Activated naive CD8-positive, alpha-beta T cell treated with anti-CD3 and anti-CD28 coated beads, Interleukin-2, amount 50 U/mL, for 24 hours (primary cell): ENCODE results near the gene EFHD2.
"Not testable (repeated sequence)": the region's sequence is repeated elsewhere in the genome, so short reads cannot be mapped to it uniquely, and the experiment has no call there.

Source experiments
- ATAC-seq: fragments of 150-1000 bp; cut with Tn5 transposase; one replicate; pipeline ENCODE4 v1.10.0; 2021
- DNase-seq: peaks from one replicate; pipeline ENCODE4 v3.0.0; 2021
- H3K27ac Mint-ChIP-seq: one replicate; pipeline ENCODE4 v1.8.0; 2021; ENCODE audit warnings: mild to moderate bottlenecking, mixed read lengths
- H3K27me3 Mint-ChIP-seq: one replicate; pipeline ENCODE4 v1.8.0; 2021; ENCODE audit warnings: mixed read lengths
- H3K36me3 Mint-ChIP-seq: one replicate; pipeline ENCODE4 v1.8.0; 2021; ENCODE audit warnings: low read depth, mixed read lengths
- H3K4me1 Mint-ChIP-seq: one replicate; pipeline ENCODE4 v1.8.0; 2021; ENCODE audit warnings: mixed read lengths
- H3K4me3 Mint-ChIP-seq: one replicate; pipeline ENCODE4 v1.8.0; 2021; ENCODE audit warnings: mild to moderate bottlenecking, moderate library complexity, mixed read lengths
- H3K9me3 Mint-ChIP-seq: one replicate; pipeline ENCODE4 v1.8.0; 2021; ENCODE audit warnings: mixed read lengths

Gene EFHD2

GRCh38 chr1:15456313-15456954 is 46.7 kb downstream of the EFHD2 start, which contains the start of gene CELA2A:
CELA2A (plus strand) TSS chr1:15456732; CDS start chr1:15456754, 22 bp downstream.
- no peak for DNase-seq
- no peaks in the 10 kb centered on the region for H3K9me3 Mint-ChIP-seq
- H3K4me3 Mint-ChIP-seq: no peak within 1 kb of the TSS
- no peak within 1 kb of the TSS for H3K27ac Mint-ChIP-seq
- H3K36me3 Mint-ChIP-seq: no peaks in the 10 kb centered on the region
- ATAC-seq: no peak
- H3K27me3 Mint-ChIP-seq: peaks cover 2% of the 10 kb centered on the region
- H3K4me1 Mint-ChIP-seq: no peaks in the 10 kb centered on the region

GRCh38 chr1:15457585-15457984 is 47.9 kb downstream of the EFHD2 start:
- no peak overlapping the region for H3K27ac Mint-ChIP-seq
- ATAC-seq (no peak), DNase-seq (no peak)
- no peaks in the 10 kb centered on the region for H3K36me3 Mint-ChIP-seq
- no peaks in the 10 kb centered on the region for H3K4me1 Mint-ChIP-seq
- no peaks in the 10 kb centered on the region for H3K9me3 Mint-ChIP-seq
- H3K4me3 Mint-ChIP-seq: no peak overlapping the region
- peaks cover 2% of the 10 kb centered on the region for H3K27me3 Mint-ChIP-seq

GRCh38 chr1:15458388-15458787 is 48.7 kb downstream of the EFHD2 start:
- not testable (repeated sequence) for H3K4me1 Mint-ChIP-seq, DNase-seq, H3K27ac Mint-ChIP-seq, H3K36me3 Mint-ChIP-seq, H3K4me3 Mint-ChIP-seq, H3K27me3 Mint-ChIP-seq, ATAC-seq, H3K9me3 Mint-ChIP-seq

- Mint-ChIP-seq H3K27me3 (peaks cover 2% of the 10 kb centered on the region), H3K36me3 (no peaks in the 10 kb centered on the region), H3K9me3 (no peaks in the 10 kb centered on the region), H3K4me1 (no peaks in the 10 kb centered on the region), H3K27ac (no peak overlapping the region), H3K4me3 (no peak overlapping the region)
- DNase-seq: no peak
- ATAC-seq: no peak
Measured at GRCh38 chr1:15459771-15460707, 50.4 kb downstream of the EFHD2 start.

GRCh38 chr1:15460708-15461095 is 51.0 kb downstream of the EFHD2 start:
- Mint-ChIP-seq H3K4me1 (no peaks in the 10 kb centered on the region), H3K27me3 (peaks cover 2% of the 10 kb centered on the region), H3K36me3 (no peaks in the 10 kb centered on the region), H3K27ac (no peak overlapping the region), H3K4me3 (no peak overlapping the region), H3K9me3 (no peaks in the 10 kb centered on the region)
- DNase-seq: no peak
- ATAC-seq: no peak

GRCh38 chr1:15463064-15463800 is 53.5 kb downstream of the EFHD2 start:
- H3K36me3 Mint-ChIP-seq, H3K27ac Mint-ChIP-seq, DNase-seq, ATAC-seq, H3K4me1 Mint-ChIP-seq, H3K9me3 Mint-ChIP-seq, H3K27me3 Mint-ChIP-seq, H3K4me3 Mint-ChIP-seq: not testable (repeated sequence)

GRCh38 chr1:15463926-15464322 is 54.2 kb downstream of the EFHD2 start:
- not testable (repeated sequence) for H3K4me1 Mint-ChIP-seq, H3K4me3 Mint-ChIP-seq, H3K27me3 Mint-ChIP-seq

GRCh38 chr1:15465674-15466073 is 56.0 kb downstream of the EFHD2 start:
- no peaks in the 10 kb centered on the region for H3K36me3 Mint-ChIP-seq
- no peak overlapping the region for H3K4me3 Mint-ChIP-seq
- H3K9me3 Mint-ChIP-seq: no peaks in the 10 kb centered on the region
- H3K4me1 Mint-ChIP-seq: no peaks in the 10 kb centered on the region
- no peak for DNase-seq
- no peak for ATAC-seq
- H3K27me3 Mint-ChIP-seq: no peaks in the 10 kb centered on the region
- no peak overlapping the region for H3K27ac Mint-ChIP-seq

More at GRCh38 chr1:15463926-15464322, 54.2 kb downstream of the EFHD2 start:
- H3K9me3 Mint-ChIP-seq, H3K36me3 Mint-ChIP-seq, H3K27ac Mint-ChIP-seq, ATAC-seq, DNase-seq: not testable (repeated sequence)

- not testable (repeated sequence) for ATAC-seq, H3K9me3 Mint-ChIP-seq, H3K4me1 Mint-ChIP-seq, DNase-seq, H3K4me3 Mint-ChIP-seq, H3K36me3 Mint-ChIP-seq, H3K27me3 Mint-ChIP-seq, H3K27ac Mint-ChIP-seq
Measured at GRCh38 chr1:15466955-15467625, 57.4 kb downstream of the EFHD2 start.

- Mint-ChIP-seq H3K27ac (no peak overlapping the region), H3K9me3 (no peaks in the 10 kb centered on the region), H3K4me1 (no peaks in the 10 kb centered on the region), H3K4me3 (no peak overlapping the region), H3K36me3 (no peaks in the 10 kb centered on the region), H3K27me3 (no peaks in the 10 kb centered on the region)
- no peak for ATAC-seq
- DNase-seq: no peak
Measured at GRCh38 chr1:15468145-15468544, 58.5 kb downstream of the EFHD2 start.

GRCh38 chr1:15469361-15469760 is 59.7 kb downstream of the EFHD2 start:
- DNase-seq: no peak

GRCh38 chr1:15469821-15470448 is 60.2 kb downstream of the EFHD2 start:
- H3K9me3 Mint-ChIP-seq, H3K27ac Mint-ChIP-seq, ATAC-seq, H3K4me3 Mint-ChIP-seq, H3K36me3 Mint-ChIP-seq, H3K27me3 Mint-ChIP-seq, H3K4me1 Mint-ChIP-seq, DNase-seq: not testable (repeated sequence)

More at GRCh38 chr1:15469361-15469760, 59.7 kb downstream of the EFHD2 start:
- H3K9me3 Mint-ChIP-seq: no peaks in the 10 kb centered on the region
- H3K27ac Mint-ChIP-seq: no peak overlapping the region
- H3K4me3 Mint-ChIP-seq: no peak overlapping the region
- H3K36me3 Mint-ChIP-seq: no peaks in the 10 kb centered on the region
- no peak for ATAC-seq
- no peaks in the 10 kb centered on the region for H3K4me1 Mint-ChIP-seq
- H3K27me3 Mint-ChIP-seq: no peaks in the 10 kb centered on the region

- H3K4me3 Mint-ChIP-seq, H3K9me3 Mint-ChIP-seq, H3K27ac Mint-ChIP-seq, DNase-seq, H3K4me1 Mint-ChIP-seq, H3K27me3 Mint-ChIP-seq, H3K36me3 Mint-ChIP-seq, ATAC-seq: not testable (repeated sequence)
Measured at GRCh38 chr1:15471067-15471466, 61.4 kb downstream of the EFHD2 start.

- not testable (repeated sequence) for H3K4me1 Mint-ChIP-seq, H3K9me3 Mint-ChIP-seq, H3K27me3 Mint-ChIP-seq
Measured at GRCh38 chr1:15471723-15472122, 62.0 kb downstream of the EFHD2 start.

More at GRCh38 chr1:15471723-15472122, 62.0 kb downstream of the EFHD2 start:
- H3K36me3 Mint-ChIP-seq, H3K4me3 Mint-ChIP-seq, H3K27ac Mint-ChIP-seq, ATAC-seq, DNase-seq: not testable (repeated sequence)
